GM21786 (cell line): ENCODE results near the gene MAPK4.

ENCODE experiments used
- ATAC-seq: cut with Tn5 transposase; IDR thresholded peaks from one replicate; pipeline ENCODE4 v1.9.1; 2021; ENCODE audit not compliant: unreplicated experiment

Gene MAPK4

DNA sequence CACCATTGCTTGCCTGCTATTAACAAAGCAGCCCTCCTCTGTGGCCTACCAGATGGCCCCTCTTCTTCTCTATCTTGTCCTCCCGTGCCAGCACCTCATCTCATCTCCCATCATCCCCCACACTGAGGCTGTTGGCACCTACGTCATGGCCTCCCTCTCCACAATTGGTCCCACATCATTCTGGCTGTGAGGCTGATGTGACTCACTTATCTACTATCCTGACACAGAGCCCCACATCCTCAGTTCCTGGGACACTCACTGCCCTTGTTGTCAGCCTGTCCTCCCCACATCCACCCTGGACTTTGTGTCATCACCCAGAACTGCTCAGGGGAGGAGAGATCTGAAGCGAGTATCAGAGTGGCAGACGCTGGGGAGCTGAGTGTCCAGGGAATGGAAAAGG is 157.0 kb downstream of the MAPK4 start:
- no peak for ATAC-seq

DNA sequence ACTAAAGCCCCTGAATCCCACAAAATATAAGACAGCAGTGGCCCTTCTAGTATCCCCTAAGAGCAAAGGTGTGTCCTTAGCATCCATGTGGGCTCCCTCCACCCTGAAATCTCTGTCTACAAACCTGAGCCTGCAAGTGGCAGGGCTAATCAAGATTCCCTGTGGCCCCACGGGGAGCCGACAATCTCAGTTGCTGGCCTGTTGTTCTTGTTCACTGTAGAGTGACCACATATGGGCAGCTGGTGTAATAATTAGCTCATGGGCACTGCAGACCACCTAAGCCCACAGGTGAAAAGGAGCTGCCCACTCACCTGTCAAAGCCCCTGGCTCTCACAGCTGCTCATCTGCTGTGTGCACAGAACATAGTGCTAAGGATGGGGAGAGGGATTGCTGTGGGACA is 157.7 kb downstream of the MAPK4 start:
- ATAC-seq = no peak

DNA sequence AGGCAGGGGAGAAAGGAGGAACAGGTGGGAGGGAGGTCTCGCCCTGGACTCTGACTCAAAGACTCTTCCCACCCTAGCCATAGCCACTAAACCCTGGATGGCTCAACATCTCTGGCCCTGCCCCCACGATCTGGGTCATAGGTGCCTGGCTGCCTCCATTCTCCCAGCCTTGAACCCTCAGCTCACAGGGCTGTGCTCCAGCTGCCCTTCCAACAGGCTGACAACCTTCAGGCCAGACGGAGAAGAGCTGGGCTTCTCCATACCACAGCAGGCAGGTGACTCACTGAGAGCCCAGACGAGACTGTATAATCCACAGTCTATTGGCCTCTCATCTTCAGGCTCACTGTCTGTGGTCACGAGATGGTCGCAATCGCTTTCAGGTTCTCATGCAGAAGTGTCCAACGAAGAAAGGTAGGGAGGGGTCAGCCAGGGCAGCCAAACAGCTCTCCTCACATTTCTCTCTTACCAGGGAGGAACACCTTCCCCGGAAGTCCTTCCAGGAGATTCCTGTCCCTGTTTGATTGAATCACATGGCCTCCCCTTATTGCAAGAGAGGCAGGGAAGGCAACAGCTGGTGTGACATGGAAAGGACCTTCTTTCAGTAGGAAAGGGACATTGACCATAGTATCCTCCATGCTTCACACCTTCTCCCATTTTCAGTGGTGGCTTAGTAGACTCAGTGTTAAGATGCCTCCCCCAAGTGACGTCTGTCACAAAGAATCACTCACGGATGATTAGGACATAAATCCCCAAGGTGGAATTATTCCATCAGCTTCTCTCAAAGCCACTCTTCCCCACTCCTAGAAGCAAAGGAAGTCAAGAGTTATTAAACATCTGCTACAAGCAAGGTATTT is 159.8 kb downstream of the MAPK4 start:
- ATAC-seq = no peak

DNA sequence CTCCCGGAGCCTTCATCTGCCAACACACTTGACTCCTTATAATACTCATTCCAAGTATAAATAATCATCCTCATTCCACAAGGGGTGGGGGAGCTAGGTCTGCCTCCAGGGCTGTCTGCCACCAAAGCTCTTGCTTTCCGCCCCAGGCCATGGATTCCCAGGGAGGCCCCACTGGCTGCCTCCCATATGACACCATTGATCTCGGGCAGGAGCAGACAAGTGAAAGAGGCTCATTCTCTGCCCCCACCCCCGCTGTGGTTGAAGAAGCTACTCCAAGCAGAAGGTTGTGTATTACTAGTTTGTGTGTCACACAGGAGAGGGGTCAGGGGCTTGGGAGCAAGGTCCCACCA is 160.4 kb downstream of the MAPK4 start:
- no peak for ATAC-seq

DNA sequence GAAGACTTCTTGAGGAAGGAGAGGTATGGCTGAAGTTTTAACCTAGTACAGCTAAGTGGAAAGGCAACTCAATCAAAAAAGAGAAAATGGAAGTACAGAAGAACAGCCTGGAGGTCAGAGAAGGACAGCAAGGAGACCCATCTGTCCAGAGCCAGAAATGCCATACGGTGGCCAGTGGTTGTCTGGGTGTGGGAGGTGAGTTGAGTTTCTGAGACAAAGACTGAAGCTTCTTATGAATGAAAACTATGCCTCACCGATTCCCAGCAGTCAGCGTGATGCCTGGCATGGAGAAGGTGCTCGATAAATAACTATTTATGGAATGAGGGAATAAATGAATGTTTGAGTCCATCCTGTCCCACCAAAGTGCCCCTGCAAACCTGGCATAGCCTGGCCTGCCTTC is 161.1 kb downstream of the MAPK4 start:
- ATAC-seq = no peak

DNA sequence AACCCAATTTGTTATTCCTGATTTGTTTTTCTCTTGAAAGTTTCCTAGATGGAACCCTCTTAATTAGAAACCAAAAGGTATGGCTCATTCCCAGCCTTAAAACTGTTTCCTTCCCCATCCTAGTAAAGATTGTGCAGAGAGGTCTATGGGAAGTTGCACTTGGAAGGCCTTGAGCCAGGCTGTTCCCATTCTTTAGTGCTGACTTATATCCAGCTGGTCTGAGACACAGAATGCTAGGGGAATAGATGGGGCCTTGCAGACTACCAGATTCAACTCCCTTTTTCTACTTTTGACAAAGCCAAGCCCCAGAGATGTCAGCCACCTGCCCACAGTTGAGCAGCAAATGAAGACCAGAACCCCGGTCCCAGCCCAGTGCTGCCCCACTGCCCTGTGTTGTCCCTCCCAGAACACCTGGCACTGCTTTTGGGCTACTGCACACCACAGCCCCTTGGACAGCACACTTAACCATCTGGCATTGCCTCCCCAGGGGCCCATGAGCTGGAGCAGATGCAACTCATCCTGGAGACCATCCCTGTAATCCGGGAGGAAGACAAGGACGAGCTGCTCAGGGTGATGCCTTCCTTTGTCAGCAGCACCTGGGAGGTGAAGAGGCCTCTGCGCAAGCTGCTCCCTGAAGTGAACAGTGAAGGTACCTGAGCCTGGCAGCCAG is 161.7 kb downstream of the MAPK4 start:
- ATAC-seq = no peak

DNA sequence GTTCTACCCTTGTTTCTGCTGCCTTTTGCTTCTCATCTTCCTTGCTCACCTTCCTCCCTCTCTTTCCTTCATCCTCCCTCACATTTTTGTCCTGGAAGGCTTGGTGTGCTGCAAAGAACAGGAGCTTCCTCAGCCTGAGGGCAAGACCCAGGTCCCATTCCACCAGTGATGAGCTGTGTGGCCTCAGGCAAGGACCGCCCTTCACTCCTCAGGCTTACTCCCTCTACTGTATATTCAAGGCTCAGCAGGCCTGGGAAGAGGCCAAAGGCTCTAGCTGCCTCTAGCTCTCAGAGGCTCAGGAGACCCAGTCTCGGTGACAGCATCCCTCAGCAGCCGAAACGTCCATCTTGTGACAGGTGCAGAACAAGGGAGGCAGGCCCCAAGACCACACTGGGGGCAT is 162.4 kb downstream of the MAPK4 start:
- no peak for ATAC-seq

DNA sequence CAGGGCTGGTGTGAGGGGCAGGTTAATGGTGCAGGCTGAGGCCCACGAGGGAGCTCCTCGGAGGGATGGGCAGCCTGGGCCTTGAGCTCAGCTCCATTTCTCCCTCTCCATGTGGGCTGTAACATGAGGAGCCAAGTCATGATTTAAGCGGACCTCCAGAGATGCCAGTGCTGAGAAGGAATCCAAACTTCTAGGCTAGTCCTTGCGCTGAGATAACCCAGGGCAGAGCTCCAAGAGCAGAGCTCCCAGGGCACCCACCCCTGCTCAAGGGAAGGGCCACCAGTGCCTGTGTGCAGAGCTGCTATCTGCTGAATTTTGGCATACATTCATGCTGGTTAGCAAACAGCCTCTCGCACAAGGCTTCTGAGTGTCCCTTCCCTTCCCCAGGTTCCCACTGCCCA is 164.9 kb downstream of the MAPK4 start:
- ATAC-seq = no peak

DNA sequence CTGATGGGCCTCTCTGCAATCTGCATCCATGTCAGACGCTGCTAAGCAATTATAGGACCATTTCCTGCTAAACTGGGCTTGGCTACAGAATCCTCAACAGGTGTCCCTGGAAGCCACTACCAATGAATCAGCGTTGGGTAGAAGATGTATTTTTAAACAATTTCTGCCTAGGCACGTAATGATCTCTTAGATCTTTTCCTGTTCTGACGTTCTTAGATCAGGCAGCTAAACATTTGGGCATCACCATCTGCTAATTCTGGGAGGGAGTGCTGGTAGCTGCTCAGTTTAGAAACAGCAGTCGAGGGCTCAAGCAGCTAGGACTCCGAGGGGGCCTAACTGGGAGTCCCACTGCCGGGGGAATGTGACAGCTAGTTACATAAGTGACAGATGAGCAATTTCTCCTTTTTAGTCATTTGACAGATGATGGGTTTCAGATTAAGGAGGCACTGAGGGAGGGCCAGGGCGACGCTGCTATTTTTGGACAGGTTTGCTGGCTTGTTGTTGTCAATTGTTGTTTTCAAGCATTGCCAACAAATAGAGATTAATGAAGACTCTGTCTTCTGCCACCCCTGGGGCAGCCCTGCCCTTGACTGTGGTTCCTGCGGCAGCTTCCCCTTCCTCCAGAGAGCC is 167.2 kb downstream of the MAPK4 start:
- peak; percentile 80 for ATAC-seq

DNA sequence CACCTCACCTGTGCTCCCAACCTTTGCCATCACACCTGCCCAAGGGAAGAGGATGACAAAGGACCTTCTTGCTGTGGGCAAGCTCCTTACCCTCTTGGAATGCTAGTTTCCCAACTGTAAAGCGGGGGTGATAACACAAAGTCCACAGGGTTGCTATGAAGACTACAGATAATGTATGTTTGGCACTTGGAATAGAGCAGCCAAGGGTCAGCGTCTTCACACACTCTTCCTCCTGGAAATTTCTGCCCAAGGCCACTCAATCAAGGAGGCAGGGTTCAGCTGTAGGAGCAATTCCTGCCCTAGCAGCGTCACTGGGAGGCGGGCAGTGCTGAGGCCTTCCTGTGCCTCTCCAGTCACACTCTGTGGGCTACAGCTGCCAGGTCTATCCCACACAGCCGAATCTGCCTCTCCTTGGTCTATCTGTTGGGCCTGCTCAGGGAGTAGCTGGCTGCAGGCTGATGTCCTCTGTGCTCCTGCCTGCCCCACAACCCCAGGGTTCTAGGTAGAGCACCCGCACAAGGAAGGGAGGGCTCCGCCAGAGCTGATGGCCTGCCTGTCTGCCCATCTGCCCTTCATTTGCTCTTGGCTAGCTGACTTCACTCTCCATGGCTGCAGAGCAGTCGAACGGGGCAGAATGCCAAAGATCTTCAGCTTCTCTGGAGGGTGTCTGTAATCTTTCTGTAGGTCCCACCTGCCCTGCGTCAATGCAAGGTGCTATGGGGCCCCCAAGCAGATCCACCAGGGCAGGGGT is 168.0 kb downstream of the MAPK4 start:
- no peak for ATAC-seq

DNA sequence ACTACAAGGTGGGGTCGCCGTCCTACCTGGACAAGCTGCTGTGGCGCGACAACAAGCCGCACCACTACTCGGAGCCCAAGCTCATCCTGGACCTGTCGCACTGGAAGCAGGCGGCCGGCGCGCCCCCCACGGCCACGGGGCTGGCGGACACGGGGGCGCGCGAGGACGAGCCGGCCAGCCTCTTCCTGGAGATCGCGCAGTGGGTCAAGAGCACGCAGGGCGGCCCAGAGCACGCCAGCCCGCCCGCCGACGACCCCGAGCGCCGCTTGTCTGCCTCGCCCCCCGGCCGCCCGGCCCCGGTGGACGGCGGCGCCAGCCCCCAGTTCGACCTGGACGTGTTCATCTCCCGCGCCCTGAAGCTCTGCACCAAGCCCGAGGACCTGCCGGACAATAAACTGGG is 169.5 kb downstream of the MAPK4 start:
- no peak for ATAC-seq

DNA sequence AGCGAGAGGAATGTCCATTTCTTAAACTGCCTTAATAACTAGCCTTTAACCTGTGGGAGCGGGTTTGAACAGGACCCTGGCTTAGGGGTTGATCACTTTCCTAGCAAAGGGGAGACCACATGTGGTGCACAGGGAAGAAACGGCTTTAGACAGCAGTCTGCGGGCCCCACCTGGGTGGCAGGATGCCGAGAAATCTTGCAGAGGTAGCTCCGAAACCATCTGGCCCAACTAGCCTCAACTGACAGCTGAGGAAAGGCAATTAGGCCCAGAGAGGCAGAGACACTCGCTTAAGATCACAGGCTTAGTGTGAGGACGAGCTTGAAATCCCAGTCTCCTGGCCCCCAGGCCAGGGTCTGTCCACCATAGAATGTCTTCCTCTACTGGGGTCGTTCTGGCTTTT is 170.1 kb downstream of the MAPK4 start:
- no peak for ATAC-seq

DNA sequence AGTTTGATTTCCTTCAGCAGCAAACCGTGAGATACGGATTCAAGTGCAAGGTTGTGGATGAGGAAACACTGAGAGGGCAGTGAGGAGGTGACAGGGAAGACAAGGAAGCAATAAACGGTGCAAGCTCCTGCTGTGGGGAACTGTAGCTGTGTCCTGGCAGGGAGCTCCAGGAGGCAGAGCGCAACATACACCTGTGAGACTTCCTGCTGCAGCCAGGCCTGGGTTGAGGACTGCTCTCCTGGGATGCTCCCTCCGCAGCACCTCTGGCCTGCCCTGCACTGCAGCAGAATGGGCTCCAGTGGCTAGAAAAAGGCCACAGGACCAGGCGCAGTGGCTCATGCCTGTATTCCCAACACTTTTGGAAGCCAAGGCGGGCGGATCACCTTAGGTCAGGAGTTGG is 174.5 kb downstream of the MAPK4 start:
- no peak for ATAC-seq

DNA sequence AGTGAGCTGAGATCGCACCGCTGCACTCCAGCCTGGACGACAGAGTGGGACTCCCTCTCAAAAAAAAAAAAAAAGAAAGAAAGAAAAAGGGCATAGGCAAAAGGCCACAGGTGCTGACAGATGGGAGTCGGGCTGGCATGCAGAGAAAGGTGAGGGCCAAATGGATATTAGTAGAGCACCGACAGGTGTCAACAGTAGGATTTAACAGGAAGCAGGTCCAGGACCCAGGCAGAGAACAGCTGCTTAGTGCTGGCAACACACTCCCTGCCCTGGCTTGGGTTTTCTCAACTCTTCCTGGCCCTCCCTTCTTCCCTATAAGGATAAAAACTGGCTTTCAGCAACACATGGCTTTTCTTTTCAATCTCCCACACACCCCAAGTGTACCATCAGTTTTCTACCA is 175.0 kb downstream of the MAPK4 start:
- no peak for ATAC-seq

DNA sequence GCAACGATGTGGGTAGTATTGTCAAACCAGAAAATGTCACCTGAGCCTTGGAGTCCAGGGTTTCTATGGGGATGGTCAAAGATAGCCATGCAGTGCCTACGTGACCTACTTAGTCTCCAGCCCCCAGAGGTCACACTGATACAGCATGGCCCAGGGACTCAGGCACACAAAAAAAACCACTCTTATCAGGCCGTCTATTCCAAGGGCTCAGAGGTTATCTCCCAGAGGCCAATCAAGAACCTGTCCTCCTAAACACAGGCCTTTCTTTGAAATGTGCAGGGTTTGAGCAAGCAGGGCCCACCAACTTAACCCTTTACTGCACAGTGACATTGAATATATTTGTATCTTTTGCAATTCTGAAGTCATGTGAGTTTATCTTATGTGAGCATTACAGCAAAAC is 177.2 kb downstream of the MAPK4 start:
- ATAC-seq = no peak

DNA sequence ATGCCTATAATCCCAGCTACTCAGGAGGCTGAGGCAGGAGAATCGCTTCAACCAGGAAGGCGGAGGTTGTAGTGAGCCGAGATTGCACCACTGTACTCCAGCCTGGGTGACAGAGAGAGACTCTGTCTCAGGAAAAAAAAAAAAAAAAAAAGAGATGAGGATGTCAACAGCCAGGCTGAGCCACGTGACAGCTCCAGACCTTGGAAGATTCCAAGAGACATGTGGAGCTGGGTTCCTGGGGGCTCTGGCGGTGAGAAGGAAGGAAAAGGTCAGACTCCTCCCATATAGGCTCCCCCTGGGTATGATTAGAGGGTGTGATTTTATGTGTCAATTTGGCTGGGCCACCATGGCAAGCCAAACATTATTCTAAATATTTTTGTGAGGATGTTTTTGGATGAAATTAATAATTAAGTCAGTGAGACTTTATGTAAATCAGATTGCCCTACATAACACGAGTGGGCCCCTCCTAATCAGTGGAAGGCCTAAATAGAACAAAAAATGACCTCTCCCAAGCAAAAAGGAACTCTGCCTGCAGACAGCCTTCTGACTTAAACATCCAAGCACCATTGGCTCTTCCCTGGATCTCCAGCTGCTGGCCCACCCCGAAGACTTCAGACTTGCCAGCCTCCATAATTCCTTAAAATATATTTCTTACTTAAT is 178.3 kb downstream of the MAPK4 start:
- ATAC-seq = no peak

DNA sequence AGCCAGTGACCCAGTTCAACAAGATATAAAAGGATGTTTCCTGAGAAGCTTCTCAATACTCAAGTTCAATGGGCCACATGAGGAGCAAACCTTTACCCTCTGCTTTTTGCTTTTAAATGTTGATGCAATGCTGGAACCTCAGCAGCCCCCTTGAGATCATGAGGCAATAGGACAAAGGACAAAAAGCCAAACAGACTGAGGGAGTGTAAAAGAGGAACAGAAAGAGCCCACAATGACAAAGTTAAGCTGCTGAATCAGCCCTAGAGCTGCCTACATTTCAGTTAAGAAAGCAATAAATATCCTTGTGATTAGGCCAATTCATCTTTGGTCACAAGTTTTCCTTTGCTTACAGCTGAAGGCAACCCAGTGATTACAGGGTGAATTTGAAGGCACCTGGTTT is 183.1 kb downstream of the MAPK4 start:
- no peak for ATAC-seq

DNA sequence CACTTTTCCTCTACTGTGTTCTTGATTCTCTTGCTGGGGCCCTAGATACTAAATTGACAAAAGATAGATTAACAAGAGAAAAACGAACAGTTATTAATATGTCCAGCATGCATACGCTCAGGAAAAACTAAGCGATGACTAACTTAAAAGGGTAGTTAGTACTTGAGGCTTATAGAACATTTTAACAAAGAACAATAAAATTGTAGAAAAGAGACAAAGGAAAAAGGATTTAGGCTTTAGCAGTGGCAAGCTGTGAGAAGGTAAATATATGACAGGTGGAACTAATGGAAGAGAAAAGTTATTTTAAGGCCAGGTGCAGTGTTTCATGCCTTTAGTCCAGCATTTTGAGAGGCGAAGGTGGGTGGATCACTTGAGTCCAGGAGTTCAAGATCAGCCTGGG is 184.4 kb downstream of the MAPK4 start:
- no peak for ATAC-seq

DNA sequence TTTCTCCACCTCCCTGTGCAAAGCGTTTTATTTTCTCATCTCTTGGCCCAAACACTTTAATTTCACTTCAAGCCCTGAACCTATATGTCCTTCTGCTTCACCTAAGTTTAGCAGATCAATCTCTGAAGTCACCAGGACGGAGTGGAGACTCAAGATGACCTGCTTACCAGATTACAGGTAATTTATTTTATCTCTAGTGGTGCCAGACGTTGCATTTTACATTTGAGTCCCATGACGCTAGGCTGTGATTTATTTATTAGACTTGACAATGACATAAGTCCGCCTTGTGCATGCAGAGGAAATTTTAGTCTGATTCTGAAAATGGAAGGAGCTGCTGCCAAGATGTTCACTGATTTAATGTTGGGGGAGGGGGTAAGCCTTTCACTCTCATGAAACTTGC is 186.1 kb downstream of the MAPK4 start:
- ATAC-seq = no peak

DNA sequence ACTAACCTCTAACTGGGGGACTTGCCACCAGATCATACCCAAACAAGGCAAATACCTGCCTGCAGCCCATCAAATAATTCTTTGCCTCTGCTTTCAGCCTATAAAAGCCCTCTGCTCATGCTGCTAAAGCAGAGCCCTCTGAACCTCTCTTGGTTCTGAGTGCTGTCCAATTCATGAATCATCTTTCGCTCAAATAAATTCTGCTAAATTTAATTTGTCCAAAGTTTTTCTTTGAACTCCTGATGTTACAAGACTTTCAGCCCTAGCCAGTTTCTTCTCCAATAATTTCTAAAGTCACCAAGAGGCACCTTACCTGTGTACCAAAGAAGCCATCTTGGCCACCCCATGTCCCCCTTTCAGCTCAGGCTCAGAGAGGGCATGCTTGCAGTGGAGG is 188.0 kb downstream of the MAPK4 start:
- no peak for ATAC-seq
